H1 (cell line): ENCODE measurements around the gene HOXB7. TPM values are rescaled to one million over a fixed set of nuclear protein-coding genes. Genes with fewer than 3 reads are reported as not detected.

Source experiments
- CTCF ChIA-PET: fragments of 300-600 bp; sonication (Branson Sonifier 250); formaldehyde crosslinking; loops from one replicate; lab custom pipeline; 2021; ENCODE audit not compliant: partially characterized antibody; lab: Charles Lee
- POLR2A ChIA-PET: fragments of 300-600 bp; sonication (Branson Sonifier 250); formaldehyde crosslinking; loops from one replicate; lab custom pipeline; 2021; ENCODE audit warnings: inconsistent platforms; ENCODE audit not compliant: partially characterized antibody; lab: Charles Lee
- DNase-seq, 2 experiments: peaks; one replicate each; pipeline versions ENCODE4 v3.0.0 to v3.0.0-alpha.2; 2010 to 2022; ENCODE audit warnings: low spot score in 2 of 2, low read depth in 1 of 2, mixed read lengths in 1 of 2
- FAIRE-seq: peaks from 2 replicates; lab custom pipeline; 2011; peaks lifted over from hg19 to GRCh38; lab: Jason Lieb, UNC
- H2AFZ ChIP-seq: 2 replicates; pipeline ENCODE4 v1.8.1; 2012; ENCODE audit warnings: low read length, inconsistent platforms
- H2AK5ac ChIP-seq: 2 replicates; pipeline ENCODE4 v1.6.1; 2013; ENCODE audit warnings: low read depth, low read length
- H2BK120ac ChIP-seq: replicated peaks from 2 replicates; pipeline ENCODE3; 2013; ENCODE audit warnings: low read depth, low read length, inconsistent platforms
- H2BK12ac ChIP-seq: 2 replicates; pipeline ENCODE4 v1.6.1; 2013; ENCODE audit warnings: low read depth, low read length
- H2BK15ac ChIP-seq: 2 replicates; pipeline ENCODE4 v1.6.1; 2013; ENCODE audit warnings: low read length
- H2BK20ac ChIP-seq: 2 replicates; pipeline ENCODE4 v1.6.1; 2013; ENCODE audit warnings: low read length
- H2BK5ac ChIP-seq: 2 replicates; pipeline ENCODE4 v1.6.1; 2013; ENCODE audit warnings: low read depth, low read length
- H3K14ac ChIP-seq: 2 replicates; pipeline ENCODE4 v1.6.1; 2013; ENCODE audit warnings: inconsistent platforms; ENCODE audit not compliant: insufficient read length
- H3K18ac ChIP-seq: 2 replicates; pipeline ENCODE4 v1.6.1; 2013; ENCODE audit warnings: low read length; ENCODE audit errors: extremely low read depth
- H3K23ac ChIP-seq: 2 replicates; pipeline ENCODE4 v1.6.1; 2013; ENCODE audit warnings: inconsistent platforms; ENCODE audit not compliant: insufficient read length
- H3K23me2 ChIP-seq: 2 replicates; pipeline ENCODE4 v1.6.1; 2013; ENCODE audit warnings: low read depth, low read length
- H3K27ac ChIP-seq: 2 replicates; pipeline ENCODE4 v1.6.1; 2011; ENCODE audit warnings: low read depth, low read length, inconsistent platforms
- H3K27me3 ChIP-seq, 4 experiments: replicated peaks in 1 of 4; 1 replicate in 1 of 4; 2 replicates in 3 of 4; pipeline versions ENCODE4 v1.6.1 to v1.8.1; 2011 to 2013; ENCODE audit warnings: low read length in 3 of 4, mild to moderate bottlenecking in 3 of 4, inconsistent platforms in 2 of 4, mixed read lengths in 2 of 4, moderate library complexity in 1 of 4; ENCODE audit not compliant: control insufficient read depth in 3 of 4, insufficient read depth in 3 of 4; ENCODE audit errors: extremely low read depth in 1 of 4
- H3K36me3 ChIP-seq, 4 experiments: 2 replicates each; pipeline versions ENCODE4 v1.6.1 to v1.8.1; 2011 to 2013; ENCODE audit warnings: mild to moderate bottlenecking in 4 of 4, low read length in 3 of 4, moderate library complexity in 2 of 4, control low read depth in 1 of 4, inconsistent platforms in 1 of 4; ENCODE audit not compliant: insufficient read depth in 4 of 4, control insufficient read depth in 2 of 4
- H3K4ac ChIP-seq: replicated peaks from 2 replicates; pipeline ENCODE3; 2013; ENCODE audit warnings: low read length, low read depth, mixed read lengths, inconsistent platforms; ENCODE audit not compliant: insufficient read length
- H3K4me1 ChIP-seq, 4 experiments: replicated peaks in 1 of 4; 1 replicate in 1 of 4; 2 replicates in 3 of 4; pipeline versions ENCODE4 v1.6.1 to v1.8.1; 2011 to 2013; ENCODE audit warnings: low read length in 3 of 4, inconsistent platforms in 2 of 4, mixed read lengths in 1 of 4; ENCODE audit not compliant: insufficient read depth in 4 of 4, control insufficient read depth in 3 of 4
- H3K4me2 ChIP-seq, 2 experiments: 2 replicates each; pipeline versions ENCODE4 v1.6.1 to v1.8.1; 2011 to 2013; ENCODE audit warnings: low read depth in 2 of 2, low read length in 2 of 2, control low read depth in 1 of 2, inconsistent platforms in 1 of 2, mild to moderate bottlenecking in 1 of 2; ENCODE audit not compliant: insufficient read depth in 1 of 2
- H3K4me3 ChIP-seq, 4 experiments: fragments of 200-600, 300-600 bp in 1 of 4; sonication (generic), shearing (Covaris generic), sonication (Bioruptor Twin) in 1 of 4; 2 replicates each; pipeline versions ENCODE4 v1.5.1 to v1.8.1; 2011 to 2016; ENCODE audit warnings: low read length in 4 of 4, low read depth in 3 of 4, control low read depth in 2 of 4, inconsistent platforms in 2 of 4, mild to moderate bottlenecking in 2 of 4, mixed read lengths in 1 of 4, moderate library complexity in 1 of 4; ENCODE audit not compliant: insufficient read depth in 2 of 4; ENCODE audit errors: extremely low read depth in 1 of 4
- H3K56ac ChIP-seq: replicated peaks from 2 replicates; pipeline ENCODE3; 2013; ENCODE audit warnings: low read depth, mild to moderate bottlenecking, mixed read lengths, low read length, inconsistent platforms; ENCODE audit not compliant: insufficient read length
- H3K79me1 ChIP-seq: 2 replicates; pipeline ENCODE4 v1.6.1; 2013; ENCODE audit warnings: low read depth, low read length, control low read depth
- H3K79me2 ChIP-seq, 2 experiments: 2 replicates each; pipeline versions ENCODE4 v1.6.1 to v1.8.1; 2012 to 2013; ENCODE audit warnings: low read length in 2 of 2, mild to moderate bottlenecking in 2 of 2, inconsistent platforms in 1 of 2; ENCODE audit not compliant: insufficient read depth in 2 of 2, control insufficient read depth in 1 of 2
- H3K9ac ChIP-seq, 4 experiments: replicated peaks in 1 of 4; 1 replicate in 1 of 4; 2 replicates in 3 of 4; pipeline versions ENCODE4 v1.6.1 to v1.8.1; 2011 to 2013; ENCODE audit warnings: low read depth in 3 of 4, low read length in 3 of 4, control low read depth in 2 of 4, mild to moderate bottlenecking in 2 of 4, moderate library complexity in 2 of 4, inconsistent platforms in 1 of 4; ENCODE audit errors: extremely low read depth in 1 of 4
- H3K9me3 ChIP-seq, 2 experiments: 2 replicates each; pipeline versions ENCODE4 v1.6.1 to v1.8.1; 2012 to 2013; ENCODE audit warnings: mild to moderate bottlenecking in 2 of 2, moderate library complexity in 2 of 2, control low read depth in 1 of 2, inconsistent platforms in 1 of 2, low read depth in 1 of 2, low read length in 1 of 2, mixed read lengths in 1 of 2; ENCODE audit not compliant: insufficient read depth in 2 of 2
- H4K20me1 ChIP-seq, 2 experiments: replicated peaks in 1 of 2; 2 replicates each; pipeline versions ENCODE3 to v1.8.1; 2011 to 2013; ENCODE audit warnings: inconsistent platforms in 2 of 2, low read length in 2 of 2, mild to moderate bottlenecking in 1 of 2; ENCODE audit not compliant: insufficient read depth in 2 of 2, control insufficient read depth in 1 of 2
- H4K5ac ChIP-seq: 2 replicates; pipeline ENCODE4 v1.6.1; 2013; ENCODE audit warnings: low read length, low read depth, mixed read lengths, inconsistent platforms; ENCODE audit not compliant: insufficient read length
- H4K8ac ChIP-seq: 2 replicates; pipeline ENCODE4 v1.8.0; 2013; ENCODE audit warnings: mild to moderate bottlenecking, moderate library complexity, low read length, inconsistent platforms; ENCODE audit not compliant: insufficient read depth; ENCODE audit errors: extremely low read depth
- H4K91ac ChIP-seq: replicated peaks from 2 replicates; pipeline ENCODE3; 2013; ENCODE audit warnings: low read length, mixed read lengths, inconsistent platforms; ENCODE audit not compliant: insufficient read length
- CBX8 ChIP-seq: fragments of 300-800, 300-1000 bp; sonication (generic); IDR thresholded peaks from 2 replicates; pipeline ENCODE4 v1.7.1; 2016; ENCODE audit warnings: low read depth, low read length, borderline replicate concordance
- CREB1 ChIP-seq: IDR thresholded peaks from 2 replicates; pipeline ENCODE4 v1.6.1; 2012; ENCODE audit warnings: inconsistent platforms
- EZH2 ChIP-seq: fragments of 200-600 bp; sonication (generic); IDR thresholded peaks from 2 replicates; pipeline ENCODE4 v1.7.1; 2012; ENCODE audit warnings: low read depth, mild to moderate bottlenecking, moderate library complexity, low read length, inconsistent platforms; ENCODE audit not compliant: severe bottlenecking
- FOSL1 ChIP-seq: IDR thresholded peaks from 2 replicates; pipeline ENCODE4 v1.6.1; 2011; ENCODE audit warnings: mild to moderate bottlenecking, low read depth, low read length, moderate library complexity; ENCODE audit not compliant: insufficient read depth
- HDAC2 ChIP-seq, 2 experiments: fragments of 300-600 bp in 1 of 2; sonication (generic) in 1 of 2; IDR thresholded peaks; 2 replicates each; pipeline ENCODE4 v1.6.1; 2011 to 2012; ENCODE audit warnings: low read depth in 2 of 2, low read length in 2 of 2, mild to moderate bottlenecking in 2 of 2, moderate library complexity in 2 of 2, borderline replicate concordance in 1 of 2, inconsistent platforms in 1 of 2
- JUN ChIP-seq: IDR thresholded peaks from 2 replicates; pipeline ENCODE4 v1.6.1; 2011; ENCODE audit warnings: low read depth, mild to moderate bottlenecking, improper control_type of control experiment, low read length
- RNF2 ChIP-seq: fragments of 200-900, 300-1000 bp; sonication (generic); IDR thresholded peaks from 2 replicates; pipeline ENCODE4 v1.7.1; 2016; ENCODE audit warnings: borderline replicate concordance, low read depth, mild to moderate bottlenecking, antibody characterized with exemption, low read length; ENCODE audit not compliant: poor library complexity, severe bottlenecking; ENCODE audit errors: missing control alignments
- SP1 ChIP-seq: IDR thresholded peaks from 2 replicates; pipeline ENCODE4 v1.6.1; 2011; ENCODE audit warnings: low read depth, low read length
- SUZ12 ChIP-seq: fragments of 200-600 bp; sonication (generic); IDR thresholded peaks from 2 replicates; pipeline ENCODE4 v1.6.1; 2012; ENCODE audit warnings: mild to moderate bottlenecking, inconsistent platforms, low read length, moderate library complexity, mixed read lengths
- TBP ChIP-seq: IDR thresholded peaks from 2 replicates; pipeline ENCODE4 v1.6.1; 2011; ENCODE audit warnings: low read depth, low read length, improper control_type of control experiment
- ZNF274 ChIP-seq: IDR thresholded peaks from 2 replicates; pipeline ENCODE4 v1.7.0; 2012; ENCODE audit warnings: low read length, borderline replicate concordance; ENCODE audit errors: extremely low read depth
- WGBS, 2 experiments: shearing (Covaris generic) in 1 of 2; methylation state at CpG; one replicate each; pipeline versions ENCODE4 v1.1.6 to v1.1.7; 2013 to 2015; ENCODE audit warnings: low lambda C conversion rate in 2 of 2, mixed read lengths in 2 of 2, inconsistent platforms in 1 of 2, low coverage in 1 of 2, missing lambda C conversion rate in 1 of 2; ENCODE audit not compliant: insufficient replicate concordance in 2 of 2, insufficient coverage in 1 of 2, insufficient read length in 1 of 2; ENCODE audit errors: extremely low coverage in 1 of 2, missing lambda C conversion rate in 1 of 2; 5-methylcytosine and 5-hydroxymethylcytosine counted together
- polyA plus RNA-seq, 7 experiments: library from polyadenylated mRNA; depleted of rRNA in 3 of 7; stranded (reverse) in 5 of 7; unstranded in 2 of 7; fragments of >200 nt in 5 of 7; fragments of 200-250 nt in 2 of 7; gene quantifications; 1 replicate in 5 of 7; 2 replicates in 1 of 7; 4 replicates in 1 of 7; pipeline versions ENCODE4 v1.2.1 to v1.2.3, GENCODE V29; 2011 to 2013; ENCODE audit warnings: missing spikeins in 2 of 7, mixed read lengths in 2 of 7
- total RNA-seq: library from RNA; stranded (reverse); fragmentation: NEBNext Ultra II Directional; extraction: Animal tissue kit (Norgen Biotek cat#: 25700); gene quantifications from 2 replicates; pipeline ENCODE4 v1.2.1, GENCODE V29; 2021

Gene HOXB7
- total and polyA plus RNA-seq, 2 of the 8 experiments (the other 6 are each of a cell fraction or from before 2014, with no cell fraction given) = not detected

GRCh38 chr17:48611681-48612455 is 1.1 kb upstream of the HOXB7 start:
- H4K20me1 ChIP-seq = peaks cover 24 to 36% of the 10 kb centered on the region in 2 experiments
- no peak overlapping the region for H3K4ac ChIP-seq
- no peak overlapping the region for H4K91ac ChIP-seq
- ChIA-PET CTCF (no interaction called here), POLR2A (no interaction called here)
- H3K9ac ChIP-seq = no peak overlapping the region
- no peak overlapping the region for H3K4me3 ChIP-seq
- H4K8ac ChIP-seq = 0 out of 2 replicates have a peak overlapping the region, but pooled peaks have one; percentile 9
- H2BK20ac ChIP-seq = no peak overlapping the region
- H3K79me1 ChIP-seq = no peaks in the 10 kb centered on the region
- H3K27me3 ChIP-seq = peaks cover 97 to 100% (median 99%) of the 10 kb centered on the region in 4 experiments
- no peak overlapping the region for H2AK5ac ChIP-seq
- DNase-seq (no peak), FAIRE-seq (no peak)
- H3K18ac ChIP-seq = no peak overlapping the region; the same call in 1 of the 2 replicates
- WGBS, 2 experiments = 5% methylated on average over 21 of the region's 36 CpGs; no CpG with 5 or more reads in 1 of the 2 experiments
- no peak overlapping the region for H2AFZ ChIP-seq
- peaks cover 2% of the 10 kb centered on the region; the same call in 1 of the 2 replicates for H3K23me2 ChIP-seq
- no peak overlapping the region for H2BK120ac ChIP-seq
- H3K56ac ChIP-seq = no peak overlapping the region
- H3K79me2 ChIP-seq = no peaks in the 10 kb centered on the region
- H3K4me2 ChIP-seq = peak overlapping the region in 1 of 2 experiments; percentile 37; a peak in 1 of 4 replicates
- H2BK5ac ChIP-seq = no peak overlapping the region
- no peak overlapping the region for H3K27ac ChIP-seq
- H2BK15ac ChIP-seq = no peak overlapping the region
- peaks cover 0 to 18% (median 0%) of the 10 kb centered on the region in 4 experiments; a peak in 1 of 8 replicates for H3K36me3 ChIP-seq
- peak overlapping the region; percentile 20; the same call in 1 of the 2 replicates for H2BK12ac ChIP-seq
- H4K5ac ChIP-seq = no peak overlapping the region
- no peaks in the 10 kb centered on the region; a peak in 1 of 4 replicates for H3K9me3 ChIP-seq
- no peak overlapping the region for H3K14ac ChIP-seq
- no peak overlapping the region for H3K23ac ChIP-seq
- peaks cover 0 to 7% (median 4%) of the 10 kb centered on the region in 4 experiments; a peak in 5 of 7 replicates for H3K4me1 ChIP-seq
- TF ChIP-seq CREB1 (no peak), RNF2 (no peak), SP1 (no peak), EZH2 (peak; percentile 66), ZNF274 (no peak), FOSL1 (no peak), HDAC2 (IDR thresholded peaks at IDR 0.05; ENCODE audit: borderline replicate concordance in 1 of 2, low read depth in 2 of 2, low read length in 2 of 2) (no peak), CBX8 (0 out of 2 replicates have a peak, but pooled peaks have one; percentile 76), TBP (no peak), JUN (no peak), SUZ12 (peak; percentile 89)
